Measurements from ENCODE around the gene KDM8. TPM values are rescaled to one million over a fixed set of nuclear protein-coding genes. Genes with fewer than 3 reads are reported as not detected.

The KDM8 gene
- total RNA-seq, 4 donors from 2014 or later: 2.5 to 7.1 (median 3.7) TPM

DNA sequence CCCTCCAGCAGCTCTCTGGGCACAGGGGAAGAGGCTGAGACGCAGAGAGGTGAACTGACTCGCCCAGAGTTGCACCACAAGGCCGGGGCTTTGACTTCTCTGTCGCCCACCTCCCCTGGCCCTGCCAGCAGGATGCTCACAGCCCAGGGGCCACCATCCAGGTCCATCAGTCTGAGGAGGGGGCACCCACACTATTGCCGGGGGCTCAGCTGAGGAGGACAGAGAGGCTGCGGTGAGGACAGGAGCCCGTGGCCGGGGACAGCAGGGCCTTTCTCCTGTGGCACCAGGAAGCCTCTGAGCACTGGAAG, 32.6 kb downstream of the KDM8 start:
- intact Hi-C loops (cut with DNase I): loop anchor here (2.0 kb wide), 1 partner anchor 133 kb away; no protein-coding TSS in a partner anchor
- WGBS: 91% methylated on average over 8 of the region's 8 CpGs

DNA sequence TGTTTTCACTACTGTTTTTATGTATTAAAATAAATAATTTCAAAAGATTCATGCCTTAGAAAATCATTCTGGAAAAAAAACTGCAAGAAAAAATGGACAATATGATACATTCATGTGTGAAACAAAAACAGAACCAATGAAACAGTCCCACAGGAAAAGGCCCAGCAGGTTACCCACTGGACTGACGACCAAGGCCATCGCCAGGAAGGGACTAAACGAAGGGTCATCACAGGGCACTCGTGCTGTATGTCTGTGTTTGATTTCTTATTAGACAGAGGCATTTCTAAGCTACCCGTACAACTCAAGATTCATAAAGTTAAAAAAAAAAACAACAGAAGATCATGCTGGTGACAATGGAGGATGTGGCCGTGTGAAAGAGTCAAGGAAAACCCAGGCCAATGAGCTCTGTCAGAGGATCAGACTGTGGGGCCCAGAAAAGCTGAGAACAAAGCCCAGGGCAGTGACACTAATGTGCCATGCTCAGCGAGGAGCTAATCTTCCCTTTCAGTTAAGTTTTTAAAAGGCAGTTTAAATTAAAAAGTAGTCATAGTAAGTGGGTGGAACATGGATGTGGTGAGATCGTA, 33.4 kb downstream of the KDM8 start:
- DNase-seq (ENCODE audit: extremely low spot score): no peak
- Histone ChIP-seq H3K27me3 (no peaks in the 10 kb centered on the region), H3K9me3 (no peaks in the 10 kb centered on the region), H3K27ac (replicated peaks in 1 of 4) (peak overlapping the region; percentile 53 to 78 (median 68)), H3K4me3 (no peak overlapping the region), H3K4me1 (peaks cover 43 to 68% (median 65%) of the 10 kb centered on the region in 4 donors), H3K36me3 (peaks cover 12 to 32% (median 23%) of the 10 kb centered on the region in 4 donors)
- no peak for TF ChIP-seq EP300 (IDR thresholded peaks at IDR 0.05)
- TF ChIP-seq, protein P1, sequence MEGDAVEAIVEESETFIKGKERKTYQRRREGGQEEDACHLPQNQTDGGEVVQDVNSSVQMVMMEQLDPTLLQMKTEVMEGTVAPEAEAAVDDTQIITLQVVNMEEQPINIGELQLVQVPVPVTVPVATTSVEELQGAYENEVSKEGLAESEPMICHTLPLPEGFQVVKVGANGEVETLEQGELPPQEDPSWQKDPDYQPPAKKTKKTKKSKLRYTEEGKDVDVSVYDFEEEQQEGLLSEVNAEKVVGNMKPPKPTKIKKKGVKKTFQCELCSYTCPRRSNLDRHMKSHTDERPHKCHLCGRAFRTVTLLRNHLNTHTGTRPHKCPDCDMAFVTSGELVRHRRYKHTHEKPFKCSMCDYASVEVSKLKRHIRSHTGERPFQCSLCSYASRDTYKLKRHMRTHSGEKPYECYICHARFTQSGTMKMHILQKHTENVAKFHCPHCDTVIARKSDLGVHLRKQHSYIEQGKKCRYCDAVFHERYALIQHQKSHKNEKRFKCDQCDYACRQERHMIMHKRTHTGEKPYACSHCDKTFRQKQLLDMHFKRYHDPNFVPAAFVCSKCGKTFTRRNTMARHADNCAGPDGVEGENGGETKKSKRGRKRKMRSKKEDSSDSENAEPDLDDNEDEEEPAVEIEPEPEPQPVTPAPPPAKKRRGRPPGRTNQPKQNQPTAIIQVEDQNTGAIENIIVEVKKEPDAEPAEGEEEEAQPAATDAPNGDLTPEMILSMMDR (IDR thresholded peaks at IDR 0.05): no peak
- TF ChIP-seq POLR2A (IDR thresholded peaks at IDR 0.05; ENCODE audit: low read depth): no peak
- TF ChIP-seq POLR2AphosphoS5 (IDR thresholded peaks at IDR 0.05): no peak
- WGBS: 83% methylated on average over 8 of the region's 8 CpGs
- intact Hi-C loops (cut with DNase I): no loop called here

More for the DNA sequence above, 32.6 kb downstream of the KDM8 start:
- Histone ChIP-seq H3K4me1 (peaks cover 37 to 60% (median 57%) of the 10 kb centered on the region in 4 donors), H3K9me3 (no peaks in the 10 kb centered on the region), H3K27me3 (no peaks in the 10 kb centered on the region), H3K36me3 (peaks cover 16 to 36% (median 26%) of the 10 kb centered on the region in 4 donors), H3K27ac (replicated peaks in 1 of 4) (peak overlapping the region; percentile 69 to 78 (median 74)), H3K4me3 (no peak overlapping the region)
- no peak for TF ChIP-seq POLR2AphosphoS5 (IDR thresholded peaks at IDR 0.05)
- TF ChIP-seq POLR2A (IDR thresholded peaks at IDR 0.05; ENCODE audit: low read depth): no peak
- TF ChIP-seq, protein P1 (IDR thresholded peaks at IDR 0.05): no peak
- no peak for DNase-seq (ENCODE audit: extremely low spot score)

- peaks cover 5 to 25% (median 16%) of the 10 kb centered on the region in 4 donors for H3K36me3 ChIP-seq
- H3K27ac ChIP-seq (replicated peaks in 1 of 4): peak overlapping the region; percentile 53 to 78 (median 68)
- intact Hi-C loops (cut with DNase I): no loop called here
- no peaks in the 10 kb centered on the region for H3K27me3 ChIP-seq
- no peak for TF ChIP-seq POLR2AphosphoS5 (IDR thresholded peaks at IDR 0.05)
- no peak for TF ChIP-seq EP300 (IDR thresholded peaks at IDR 0.05)
- TF ChIP-seq, protein P1 (IDR thresholded peaks at IDR 0.05): no peak
- no peak for TF ChIP-seq POLR2A (IDR thresholded peaks at IDR 0.05; ENCODE audit: low read depth)
- DNase-seq (ENCODE audit: extremely low spot score): no peak
- no peak overlapping the region for H3K4me3 ChIP-seq
- 64% methylated on average over 19 of the region's 22 CpGs for WGBS
- peaks cover 49 to 75% (median 72%) of the 10 kb centered on the region in 4 donors for H3K4me1 ChIP-seq
- no peaks in the 10 kb centered on the region for H3K9me3 ChIP-seq
These were observed 34.1 kb downstream of the KDM8 start for GRCh38 chr16:27237219-27238015.

GRCh38 chr16:27238016-27238587, 34.8 kb downstream of the KDM8 start:
- TF ChIP-seq, protein P1 (IDR thresholded peaks at IDR 0.05): no peak
- TF ChIP-seq POLR2A (IDR thresholded peaks at IDR 0.05; ENCODE audit: low read depth) (no peak), POLR2AphosphoS5 (IDR thresholded peaks at IDR 0.05) (no peak)
- H3K27me3 ChIP-seq: no peaks in the 10 kb centered on the region
- no peaks in the 10 kb centered on the region for H3K9me3 ChIP-seq
- peaks cover 0 to 18% (median 11%) of the 10 kb centered on the region in 4 donors for H3K36me3 ChIP-seq
- peaks cover 54 to 82% (median 79%) of the 10 kb centered on the region in 4 donors for H3K4me1 ChIP-seq
- H3K4me3 ChIP-seq: no peak overlapping the region
- 74% methylated on average over 16 of the region's 16 CpGs for WGBS
- no peak for DNase-seq (ENCODE audit: extremely low spot score)
- peak overlapping the region; percentile 53 to 78 (median 68) for H3K27ac ChIP-seq (replicated peaks in 1 of 4)
- intact Hi-C loops (cut with DNase I): no loop called here
